ENCODE measurements around the gene TNFRSF12A. TPM values are rescaled to one million over a fixed set of nuclear protein-coding genes. Genes with fewer than 3 reads are reported as not detected.
A peak's percentile ranks its signal among the peaks of the same experiment; 100 is the strongest.

TNFRSF12A gene, protein sequence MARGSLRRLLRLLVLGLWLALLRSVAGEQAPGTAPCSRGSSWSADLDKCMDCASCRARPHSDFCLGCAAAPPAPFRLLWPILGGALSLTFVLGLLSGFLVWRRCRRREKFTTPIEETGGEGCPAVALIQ
- polyA plus RNA-seq, result 147 to 250 TPM (median 188 TPM) in 3 replicates
- 35.8 TPM for polyA plus RNA-seq (2011; ENCODE audit: low read depth)
- polyA plus RNA-seq (2011; cell fraction: cytosol; rRNA removed), result 74.1 and 154 TPM in 2 replicates
- polyA plus RNA-seq (2011; cell fraction: nucleus; rRNA removed), result 119 and 164 TPM in 2 replicates
- 153 and 285 TPM in 2 replicates for polyA plus RNA-seq (2012; ENCODE audit: low replicate concordance)
- 42.1 to 86.0 TPM (median 64.5 TPM) in 3 replicates for polyA minus RNA-seq
- polyA minus RNA-seq (2011; cell fraction: cytosol; rRNA and poly(A)+ RNA removed), result 350 TPM
- 81.6 and 85.9 TPM in 2 replicates for polyA minus RNA-seq (2011; cell fraction: nucleus; rRNA and poly(A)+ RNA removed)

DNA sequence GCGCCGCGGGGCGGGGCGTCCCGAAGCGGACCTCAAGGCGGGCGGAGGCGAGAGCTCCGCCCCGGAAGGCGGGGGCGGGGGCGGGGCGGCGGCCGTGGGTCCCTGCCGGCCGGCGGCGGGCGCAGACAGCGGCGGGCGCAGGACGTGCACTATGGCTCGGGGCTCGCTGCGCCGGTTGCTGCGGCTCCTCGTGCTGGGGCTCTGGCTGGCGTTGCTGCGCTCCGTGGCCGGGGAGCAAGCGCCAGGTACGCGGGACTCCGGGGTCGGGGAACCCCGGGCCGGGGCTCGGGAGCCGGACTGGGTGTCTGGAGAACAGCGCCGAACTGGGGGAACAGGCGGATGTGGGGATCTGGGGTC is at the start of gene TNFRSF12A:
TSS of gene TNFRSF12A (plus strand) at position 122 of the 357 bp plus-strand sequence. CDS start at position 152, 30 bp downstream.
- H3K4me3 ChIP-seq (ENCODE audit: control insufficient read depth in 2 of 3, extremely low read depth in 1 of 3, insufficient read depth in 2 of 3, low read depth in 1 of 3, low read length in 3 of 3), result peak within 1 kb of the TSS; percentile 80 to 85 (median 84)
- dilution Hi-C loops (cut with MboI; ENCODE audit: extremely low pct_ligation_motif_present, low sequenced_read_pairs), result no loop called here
- no peaks in the 10 kb centered on the region for H3K9me3 ChIP-seq (ENCODE audit: control insufficient read depth, low read depth, low read length)
- H3K4me2 ChIP-seq (ENCODE audit: control insufficient read depth, extremely low read depth, insufficient read depth, low read depth, low read length), result peak within 1 kb of the TSS; percentile 81
- H4K20me1 ChIP-seq (ENCODE audit: control insufficient read depth, extremely low read depth, insufficient read depth, low read length), result no peaks in the 10 kb centered on the region
- H3K27ac ChIP-seq (ENCODE audit: control insufficient read depth, insufficient read depth, low read length), result peak within 1 kb of the TSS; percentile 97
- H3K79me2 ChIP-seq (ENCODE audit: control insufficient read depth, insufficient read depth, low read length), result no peaks in the 10 kb centered on the region
- peak within 1 kb of the TSS; percentile 97 for H3K9ac ChIP-seq (ENCODE audit: control insufficient read depth, extremely low read depth, insufficient read depth, low read length)
- peaks cover 23% of the 10 kb centered on the region for H3K4me1 ChIP-seq (ENCODE audit: control insufficient read depth, extremely low read depth, insufficient read depth, low read length)
- peak within 1 kb of the TSS; percentile 83 for H2AFZ ChIP-seq (ENCODE audit: control insufficient read depth, low read length)
- no peaks in the 10 kb centered on the region for H3K27me3 ChIP-seq (ENCODE audit: control insufficient read depth, extremely low read depth, insufficient read depth, low read length)
- DNase-seq (ENCODE audit: low read depth, low spot score) (no peak), FAIRE-seq (no peak)
- peaks cover 4 to 15% of the 10 kb centered on the region in 2 experiments for H3K36me3 ChIP-seq (ENCODE audit: control insufficient read depth in 2 of 2, extremely low read depth in 1 of 2, insufficient read depth in 2 of 2, low read length in 2 of 2)
- TF ChIP-seq EZH2 (IDR thresholded peaks at IDR 0.05; ENCODE audit: low read length), result no peak
- TF ChIP-seq, protein P1, sequence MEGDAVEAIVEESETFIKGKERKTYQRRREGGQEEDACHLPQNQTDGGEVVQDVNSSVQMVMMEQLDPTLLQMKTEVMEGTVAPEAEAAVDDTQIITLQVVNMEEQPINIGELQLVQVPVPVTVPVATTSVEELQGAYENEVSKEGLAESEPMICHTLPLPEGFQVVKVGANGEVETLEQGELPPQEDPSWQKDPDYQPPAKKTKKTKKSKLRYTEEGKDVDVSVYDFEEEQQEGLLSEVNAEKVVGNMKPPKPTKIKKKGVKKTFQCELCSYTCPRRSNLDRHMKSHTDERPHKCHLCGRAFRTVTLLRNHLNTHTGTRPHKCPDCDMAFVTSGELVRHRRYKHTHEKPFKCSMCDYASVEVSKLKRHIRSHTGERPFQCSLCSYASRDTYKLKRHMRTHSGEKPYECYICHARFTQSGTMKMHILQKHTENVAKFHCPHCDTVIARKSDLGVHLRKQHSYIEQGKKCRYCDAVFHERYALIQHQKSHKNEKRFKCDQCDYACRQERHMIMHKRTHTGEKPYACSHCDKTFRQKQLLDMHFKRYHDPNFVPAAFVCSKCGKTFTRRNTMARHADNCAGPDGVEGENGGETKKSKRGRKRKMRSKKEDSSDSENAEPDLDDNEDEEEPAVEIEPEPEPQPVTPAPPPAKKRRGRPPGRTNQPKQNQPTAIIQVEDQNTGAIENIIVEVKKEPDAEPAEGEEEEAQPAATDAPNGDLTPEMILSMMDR (optimal IDR thresholded peaks at IDR 0.05 in 1 of 3, IDR thresholded peaks at IDR 0.05 in 1 of 3, conservative IDR thresholded peaks at IDR 0.05 in 1 of 3; ENCODE audit: extremely low read depth in 1 of 3, insufficient read depth in 2 of 3, low read length in 3 of 3), result no peak
- no peaks in the 10 kb centered on the region for H3K9me1 ChIP-seq (ENCODE audit: control insufficient read depth, extremely low read depth, insufficient read depth, low read length)

DNA sequence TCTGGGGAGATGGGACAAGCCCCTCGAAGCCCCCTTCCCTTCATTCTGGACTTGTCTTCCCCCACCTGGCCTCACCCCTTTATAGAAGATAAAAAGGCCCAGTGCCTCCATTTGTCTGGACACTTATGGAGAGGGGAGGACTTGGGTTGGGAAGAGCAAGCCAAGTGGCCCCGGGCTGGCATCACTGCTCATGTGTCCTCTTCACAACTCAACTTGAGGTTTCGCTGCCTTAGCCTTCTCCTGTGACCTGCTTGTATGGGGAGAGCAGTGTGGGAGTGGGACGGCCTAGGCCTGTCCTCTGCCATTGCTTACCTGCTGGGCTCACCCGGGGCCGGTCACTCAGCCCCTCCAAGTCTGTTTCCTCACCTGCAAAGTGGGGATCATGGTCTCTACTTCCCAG is 49.6 kb upstream of the TNFRSF12A start:
- Histone ChIP-seq H3K4me1 (ENCODE audit: control insufficient read depth, extremely low read depth, insufficient read depth, low read length) (peaks cover 18% of the 10 kb centered on the region), H4K20me1 (ENCODE audit: control insufficient read depth, extremely low read depth, insufficient read depth, low read length) (peaks cover 9% of the 10 kb centered on the region), H3K79me2 (ENCODE audit: control insufficient read depth, insufficient read depth, low read length) (peaks cover 11% of the 10 kb centered on the region), H3K36me3 (ENCODE audit: control insufficient read depth in 2 of 2, extremely low read depth in 1 of 2, insufficient read depth in 2 of 2, low read length in 2 of 2) (peaks cover 1 to 17% of the 10 kb centered on the region in 2 experiments), H3K4me3 (ENCODE audit: control insufficient read depth in 2 of 3, extremely low read depth in 1 of 3, insufficient read depth in 2 of 3, low read depth in 1 of 3, low read length in 3 of 3) (peak overlapping the region; percentile 70 to 78 (median 72)), H3K9me1 (ENCODE audit: control insufficient read depth, extremely low read depth, insufficient read depth, low read length) (peaks cover 2% of the 10 kb centered on the region), H2AFZ (ENCODE audit: control insufficient read depth, low read length) (no peak overlapping the region), H3K27ac (ENCODE audit: control insufficient read depth, insufficient read depth, low read length) (peak overlapping the region; percentile 45), H3K9me3 (ENCODE audit: control insufficient read depth, low read depth, low read length) (no peaks in the 10 kb centered on the region), H3K4me2 (ENCODE audit: control insufficient read depth, extremely low read depth, insufficient read depth, low read depth, low read length) (peak overlapping the region; percentile 85), H3K9ac (ENCODE audit: control insufficient read depth, extremely low read depth, insufficient read depth, low read length) (peak overlapping the region; percentile 70), H3K27me3 (ENCODE audit: control insufficient read depth, extremely low read depth, insufficient read depth, low read length) (no peaks in the 10 kb centered on the region)
- dilution Hi-C loops (cut with MboI; ENCODE audit: extremely low pct_ligation_motif_present, low sequenced_read_pairs), result no loop called here
- no peak for DNase-seq (ENCODE audit: low read depth, low spot score)
- TF ChIP-seq, protein P1 (optimal IDR thresholded peaks at IDR 0.05 in 1 of 3, IDR thresholded peaks at IDR 0.05 in 1 of 3, conservative IDR thresholded peaks at IDR 0.05 in 1 of 3; ENCODE audit: extremely low read depth in 1 of 3, insufficient read depth in 2 of 3, low read length in 3 of 3), result no peak
- no peak for TF ChIP-seq EZH2 (IDR thresholded peaks at IDR 0.05; ENCODE audit: low read length)
- no peak for FAIRE-seq
